Lower leg skin (tissue), 3 donors: ENCODE data around the gene MUC4.

ENCODE experiments used
- POLR2A ChIP-seq, 2 donors: fragments of 450-650 bp; IDR thresholded peaks; one replicate each; pipeline ENCODE4 v1.6.1; 2016 to 2017; ENCODE audit warnings: antibody characterized with exemption in 2 of 2, mild to moderate bottlenecking in 1 of 2, moderate library complexity in 1 of 2
- TF ChIP-seq, protein P1 (sequence below), 3 donors: fragments of 450-650 bp; IDR thresholded peaks; one replicate each; pipeline ENCODE4 v1.5.1; 2016; ENCODE audit warnings: antibody characterized with exemption in 3 of 3, mild to moderate bottlenecking in 3 of 3, moderate library complexity in 2 of 3

- TF ChIP-seq, protein P1, sequence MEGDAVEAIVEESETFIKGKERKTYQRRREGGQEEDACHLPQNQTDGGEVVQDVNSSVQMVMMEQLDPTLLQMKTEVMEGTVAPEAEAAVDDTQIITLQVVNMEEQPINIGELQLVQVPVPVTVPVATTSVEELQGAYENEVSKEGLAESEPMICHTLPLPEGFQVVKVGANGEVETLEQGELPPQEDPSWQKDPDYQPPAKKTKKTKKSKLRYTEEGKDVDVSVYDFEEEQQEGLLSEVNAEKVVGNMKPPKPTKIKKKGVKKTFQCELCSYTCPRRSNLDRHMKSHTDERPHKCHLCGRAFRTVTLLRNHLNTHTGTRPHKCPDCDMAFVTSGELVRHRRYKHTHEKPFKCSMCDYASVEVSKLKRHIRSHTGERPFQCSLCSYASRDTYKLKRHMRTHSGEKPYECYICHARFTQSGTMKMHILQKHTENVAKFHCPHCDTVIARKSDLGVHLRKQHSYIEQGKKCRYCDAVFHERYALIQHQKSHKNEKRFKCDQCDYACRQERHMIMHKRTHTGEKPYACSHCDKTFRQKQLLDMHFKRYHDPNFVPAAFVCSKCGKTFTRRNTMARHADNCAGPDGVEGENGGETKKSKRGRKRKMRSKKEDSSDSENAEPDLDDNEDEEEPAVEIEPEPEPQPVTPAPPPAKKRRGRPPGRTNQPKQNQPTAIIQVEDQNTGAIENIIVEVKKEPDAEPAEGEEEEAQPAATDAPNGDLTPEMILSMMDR (IDR thresholded peaks at IDR 0.05): no peak
- TF ChIP-seq POLR2A (IDR thresholded peaks at IDR 0.05): no peak
These were observed 33.0 kb upstream of the MUC4 start for GRCh38 chr3:195844671-195845218.
